Right atrium auricular region (tissue), 2 donors: ENCODE results near the gene PPT2. TPM values are rescaled to one million over a fixed set of nuclear protein-coding genes. Genes with fewer than 3 reads are reported as not detected.
"Not testable (repeated sequence)": the region's sequence is repeated elsewhere in the genome, so short reads cannot be mapped to it uniquely, and the experiment has no call there.

Source experiments
- DNase-seq: peaks from one replicate; pipeline ENCODE4 v3.0.0-alpha.2; 2019; ENCODE audit warnings: low spot score
- H3K27ac ChIP-seq, 2 donors: fragments of 200-600 bp; sonication (generic); 1 replicate in 1 of 2; 2 replicates in 1 of 2; pipeline ENCODE4 v1.5.1; 2016 to 2019
- H3K27me3 ChIP-seq, 2 donors: fragments of 200-600 bp; sonication (generic); one replicate each; pipeline versions ENCODE4 v1.5.1 to v1.6.0; 2017 to 2019
- H3K36me3 ChIP-seq: fragments of 200-600 bp; sonication (generic); one replicate; pipeline ENCODE4 v1.5.1; 2016
- H3K4me1 ChIP-seq, 2 donors: fragments of 200-600 bp; sonication (generic); one replicate each; pipeline versions ENCODE4 v1.5.1 to v1.6.0; 2017 to 2019
- H3K4me3 ChIP-seq, 2 donors: fragments of 200-600 bp; sonication (generic); 1 replicate in 1 of 2; 2 replicates in 1 of 2; pipeline ENCODE4 v1.5.1; 2017 to 2019; ENCODE audit warnings: mild to moderate bottlenecking in 1 of 2, moderate library complexity in 1 of 2
- H3K9me3 ChIP-seq, 2 donors: fragments of 200-600 bp; sonication (generic); one replicate each; pipeline ENCODE4 v1.5.1; 2019
- CTCF ChIP-seq, 2 donors: fragments of 200-600 bp; sonication (generic); IDR thresholded peaks; one replicate each; pipeline ENCODE4 v1.5.1; 2019; ENCODE audit warnings: antibody characterized with exemption in 2 of 2
- total RNA-seq, 2 donors: library from RNA; depleted of rRNA; stranded (reverse); fragments of >200 nt; gene quantifications; one replicate each; pipeline ENCODE4 v1.1.0, GENCODE V29; 2016

PPT2 gene
- total RNA-seq, 2 donors from 2014 or later: 19.5 to 27.0 TPM

- Histone ChIP-seq H3K9me3 (no peaks in the 10 kb centered on the region), H3K27me3 (no peaks in the 10 kb centered on the region), H3K36me3 (peaks cover 29% of the 10 kb centered on the region), H3K27ac (peak overlapping the region; percentile 90 to 99), H3K4me1 (peaks cover 0 to 74% of the 10 kb centered on the region in 2 donors), H3K4me3 (no peak overlapping the region)
- no peak for DNase-seq
- no peak for TF ChIP-seq CTCF (IDR thresholded peaks at IDR 0.05)
Observed at GRCh38 chr6:32187009-32187709, 33.2 kb downstream of the PPT2 start.

- H3K4me1 ChIP-seq: peaks cover 0 to 81% of the 10 kb centered on the region in 2 donors
- H3K27ac ChIP-seq: peak overlapping the region; percentile 92 to 99
- H3K36me3 ChIP-seq: peaks cover 23% of the 10 kb centered on the region
- DNase-seq, H3K27me3 ChIP-seq, H3K9me3 ChIP-seq, H3K4me3 ChIP-seq: not testable (repeated sequence)
Observed at GRCh38 chr6:32187725-32188380, 33.9 kb downstream of the PPT2 start.

- H3K27ac ChIP-seq: peak overlapping the region; percentile 92 to 99
- no peak for TF ChIP-seq CTCF (IDR thresholded peaks at IDR 0.05)
- no peak for DNase-seq
- peaks cover 0 to 85% of the 10 kb centered on the region in 2 donors for H3K4me1 ChIP-seq
- H3K27me3 ChIP-seq: no peaks in the 10 kb centered on the region
- peaks cover 19% of the 10 kb centered on the region for H3K36me3 ChIP-seq
- H3K9me3 ChIP-seq: no peaks in the 10 kb centered on the region
- peak overlapping the region; percentile 88 to 91 for H3K4me3 ChIP-seq
Observed at GRCh38 chr6:32188381-32189068, 34.6 kb downstream of the PPT2 start.

- Histone ChIP-seq H3K4me1 (peaks cover 0 to 79% of the 10 kb centered on the region in 2 donors), H3K9me3 (no peaks in the 10 kb centered on the region), H3K27me3 (no peaks in the 10 kb centered on the region), H3K36me3 (peaks cover 19% of the 10 kb centered on the region), H3K27ac (peak overlapping the region; percentile 92 to 99), H3K4me3 (peak overlapping the region; percentile 88 to 91)
- DNase-seq: no peak
- no peak for TF ChIP-seq CTCF (IDR thresholded peaks at IDR 0.05)
Observed at GRCh38 chr6:32189069-32189741, 35.3 kb downstream of the PPT2 start.

- Histone ChIP-seq H3K27ac (peak overlapping the region; percentile 92 to 99), H3K4me3 (peak overlapping the region; percentile 88 to 91), H3K27me3 (no peaks in the 10 kb centered on the region), H3K36me3 (peaks cover 19% of the 10 kb centered on the region), H3K9me3 (no peaks in the 10 kb centered on the region), H3K4me1 (peaks cover 0 to 78% of the 10 kb centered on the region in 2 donors)
- DNase-seq: no peak
- TF ChIP-seq CTCF (IDR thresholded peaks at IDR 0.05): no peak
Observed at GRCh38 chr6:32189742-32190053, 35.8 kb downstream of the PPT2 start.
